Chondrocyte (in vitro differentiated cells): Measurements from ENCODE around the gene CST3. TPM values are rescaled to one million over a fixed set of nuclear protein-coding genes. Genes with fewer than 3 reads are reported as not detected.

Experiments
- DNase-seq: peaks from one replicate; pipeline ENCODE4 v3.0.0; 2021; ENCODE audit warnings: mixed read lengths, low spot score
- H3K27ac Mint-ChIP-seq: one replicate; pipeline ENCODE4 v1.8.0; 2021; ENCODE audit warnings: mild to moderate bottlenecking, moderate library complexity, mixed read lengths; ENCODE audit not compliant: unreplicated experiment
- H3K27me3 Mint-ChIP-seq: 2 replicates; pipeline ENCODE4 v1.8.0; 2021; ENCODE audit warnings: low read depth, mixed read lengths
- H3K36me3 Mint-ChIP-seq: 2 replicates; pipeline ENCODE4 v1.8.0; 2021; ENCODE audit warnings: low read depth, mixed read lengths
- H3K4me1 Mint-ChIP-seq: 2 replicates; pipeline ENCODE4 v1.8.0; 2021; ENCODE audit warnings: low read depth, mild to moderate bottlenecking, mixed read lengths
- H3K4me3 Mint-ChIP-seq: one replicate; pipeline ENCODE4 v1.8.0; 2021; ENCODE audit warnings: mild to moderate bottlenecking, moderate library complexity, mixed read lengths; ENCODE audit not compliant: unreplicated experiment
- H3K9me3 Mint-ChIP-seq: 2 replicates; pipeline ENCODE4 v1.8.0; 2021; ENCODE audit warnings: low read depth, mixed read lengths
- total RNA-seq: library from RNA; stranded (reverse); gene quantifications from 3 replicates; pipeline ENCODE4 v1.2.1, GENCODE V29; 2021
- TF ChIP-seq, protein P1 (sequence below): fragments of 200-600 bp; sonication (generic); IDR thresholded peaks from 2 replicates; pipeline ENCODE4 v1.5.0; 2021; ENCODE audit warnings: antibody characterized with exemption, mild to moderate bottlenecking, moderate library complexity

The CST3 gene
- total RNA-seq, 1 donor from 2014 or later = 487 TPM

GRCh38 chr20:23671479-23671878, 33.7 kb upstream of the CST3 start:
- Mint-ChIP-seq H3K36me3 (no peaks in the 10 kb centered on the region), H3K27me3 (peaks cover 15% of the 10 kb centered on the region), H3K4me1 (no peaks in the 10 kb centered on the region), H3K9me3 (peaks cover 4% of the 10 kb centered on the region), H3K4me3 (no peak overlapping the region), H3K27ac (no peak overlapping the region)
- TF ChIP-seq, protein P1, sequence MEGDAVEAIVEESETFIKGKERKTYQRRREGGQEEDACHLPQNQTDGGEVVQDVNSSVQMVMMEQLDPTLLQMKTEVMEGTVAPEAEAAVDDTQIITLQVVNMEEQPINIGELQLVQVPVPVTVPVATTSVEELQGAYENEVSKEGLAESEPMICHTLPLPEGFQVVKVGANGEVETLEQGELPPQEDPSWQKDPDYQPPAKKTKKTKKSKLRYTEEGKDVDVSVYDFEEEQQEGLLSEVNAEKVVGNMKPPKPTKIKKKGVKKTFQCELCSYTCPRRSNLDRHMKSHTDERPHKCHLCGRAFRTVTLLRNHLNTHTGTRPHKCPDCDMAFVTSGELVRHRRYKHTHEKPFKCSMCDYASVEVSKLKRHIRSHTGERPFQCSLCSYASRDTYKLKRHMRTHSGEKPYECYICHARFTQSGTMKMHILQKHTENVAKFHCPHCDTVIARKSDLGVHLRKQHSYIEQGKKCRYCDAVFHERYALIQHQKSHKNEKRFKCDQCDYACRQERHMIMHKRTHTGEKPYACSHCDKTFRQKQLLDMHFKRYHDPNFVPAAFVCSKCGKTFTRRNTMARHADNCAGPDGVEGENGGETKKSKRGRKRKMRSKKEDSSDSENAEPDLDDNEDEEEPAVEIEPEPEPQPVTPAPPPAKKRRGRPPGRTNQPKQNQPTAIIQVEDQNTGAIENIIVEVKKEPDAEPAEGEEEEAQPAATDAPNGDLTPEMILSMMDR = no peak
- no peak for DNase-seq

DNA sequence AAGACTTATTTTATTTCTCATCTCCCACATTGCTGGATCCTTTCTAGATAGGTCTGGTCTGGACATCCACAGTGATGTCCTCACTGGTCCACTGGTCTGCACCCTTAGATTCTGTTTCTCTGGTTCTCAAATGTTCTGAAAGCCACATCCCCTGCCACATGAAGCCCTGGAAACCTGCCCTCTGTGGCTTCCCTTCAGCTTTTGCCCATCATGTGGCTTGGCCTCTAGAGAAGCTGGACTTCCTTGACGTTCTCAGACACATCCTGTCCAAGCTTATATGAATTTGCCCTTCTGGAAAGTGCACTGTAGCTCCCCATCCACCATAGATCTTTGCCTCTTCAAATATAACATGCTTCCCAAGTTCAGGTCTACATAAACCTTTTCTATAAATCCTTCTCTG, 32.6 kb upstream of the CST3 start:
- no peak for DNase-seq
- Mint-ChIP-seq H3K4me3 (no peak overlapping the region), H3K9me3 (peaks cover 4% of the 10 kb centered on the region), H3K27ac (no peak overlapping the region), H3K36me3 (no peaks in the 10 kb centered on the region), H3K27me3 (peaks cover 5% of the 10 kb centered on the region), H3K4me1 (no peaks in the 10 kb centered on the region)
- TF ChIP-seq, protein P1 = no peak

- no peak for DNase-seq
- TF ChIP-seq, protein P1 = no peak
- no peaks in the 10 kb centered on the region for H3K36me3 Mint-ChIP-seq
- peaks cover 5% of the 10 kb centered on the region for H3K27me3 Mint-ChIP-seq
- no peak overlapping the region for H3K27ac Mint-ChIP-seq
- no peak overlapping the region for H3K4me3 Mint-ChIP-seq
- peaks cover 4% of the 10 kb centered on the region for H3K9me3 Mint-ChIP-seq
- H3K4me1 Mint-ChIP-seq = no peaks in the 10 kb centered on the region
These were observed 32.1 kb upstream of the CST3 start for GRCh38 chr20:23669866-23670265.

DNA sequence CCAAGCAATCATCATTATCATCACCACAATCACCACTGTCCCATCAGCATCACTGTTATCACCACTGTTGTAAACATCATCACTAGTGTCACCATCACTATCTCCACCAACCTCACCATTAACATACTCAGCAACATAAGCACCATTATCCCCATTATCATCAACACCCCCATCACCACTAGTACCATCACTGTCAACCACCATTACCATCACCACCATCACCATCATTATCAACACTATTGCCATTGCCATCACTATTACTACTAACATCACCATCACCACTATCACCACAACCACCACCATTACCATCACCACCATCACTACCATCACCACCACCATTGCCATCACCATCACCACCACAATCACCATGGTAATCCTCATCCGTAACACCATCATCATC, 31.6 kb upstream of the CST3 start:
- Mint-ChIP-seq H3K4me1 (no peaks in the 10 kb centered on the region), H3K27ac (no peak overlapping the region), H3K4me3 (no peak overlapping the region), H3K27me3 (peaks cover 5% of the 10 kb centered on the region), H3K36me3 (no peaks in the 10 kb centered on the region), H3K9me3 (peaks cover 4% of the 10 kb centered on the region)
- TF ChIP-seq, protein P1 = no peak
- DNase-seq = no peak

DNA sequence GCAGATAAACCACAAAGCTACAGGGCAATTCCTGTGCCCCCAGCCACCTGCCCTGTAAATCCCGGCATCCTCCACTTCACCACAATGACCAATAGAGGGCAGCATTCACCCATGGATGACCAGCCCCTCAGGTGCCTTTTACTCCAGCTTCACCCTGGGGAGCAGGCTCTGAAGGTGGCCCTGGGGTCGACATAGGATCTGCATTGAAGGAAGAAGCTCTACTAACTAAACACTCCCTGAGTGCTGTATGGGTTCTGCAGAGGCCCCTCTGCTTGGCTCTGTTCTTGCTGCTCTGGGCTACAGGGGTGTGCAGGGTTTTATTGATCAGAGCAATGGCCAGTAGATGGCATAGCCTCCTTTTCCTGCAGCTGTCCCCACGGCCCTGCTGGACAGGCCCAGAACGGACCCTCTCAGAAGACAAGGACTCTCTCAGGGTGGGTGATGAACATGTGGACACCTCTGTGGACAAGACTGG, 30.8 kb upstream of the CST3 start:
- TF ChIP-seq, protein P1 = peak; percentile 88
- no peaks in the 10 kb centered on the region for H3K4me1 Mint-ChIP-seq
- H3K27ac Mint-ChIP-seq = no peak overlapping the region
- no peak for DNase-seq
- H3K9me3 Mint-ChIP-seq = peaks cover 4% of the 10 kb centered on the region
- no peak overlapping the region for H3K4me3 Mint-ChIP-seq
- no peaks in the 10 kb centered on the region for H3K36me3 Mint-ChIP-seq
- H3K27me3 Mint-ChIP-seq = peaks cover 5% of the 10 kb centered on the region
